MM.1S (cell line): ENCODE results near the gene EHF.

Experiments used
- DNase-seq: peaks from one replicate; pipeline ENCODE4 v3.0.0-alpha.2; 2015
- H2AFZ ChIP-seq: fragments of 300-600 bp; sonication (generic); 2 replicates; pipeline ENCODE4 v1.6.0; 2016; ENCODE audit warnings: antibody characterized with exemption, low read length
- H3F3A ChIP-seq: fragments of 300-600 bp; sonication (generic); 2 replicates; pipeline ENCODE4 v1.6.1; 2016; ENCODE audit warnings: mild to moderate bottlenecking, antibody characterized with exemption, low read length, moderate library complexity, mixed read lengths; ENCODE audit not compliant: insufficient read depth
- H3K27ac ChIP-seq: fragments of 300-600 bp; sonication (generic); 2 replicates; pipeline ENCODE4 v1.5.1; 2016; ENCODE audit warnings: mild to moderate bottlenecking, low read length
- H3K27me3 ChIP-seq: fragments of 300-600 bp; sonication (generic); replicated peaks from 2 replicates; pipeline ENCODE4 v1.6.0; 2016; ENCODE audit warnings: low read length; ENCODE audit not compliant: insufficient read depth
- H3K36me3 ChIP-seq: fragments of 300-600 bp; sonication (generic); replicated peaks from 2 replicates; pipeline ENCODE4 v1.6.1; 2016; ENCODE audit warnings: mild to moderate bottlenecking, low read length, mixed read lengths; ENCODE audit not compliant: insufficient read depth
- H3K4me1 ChIP-seq: fragments of 300-600 bp; sonication (generic); 2 replicates; pipeline ENCODE4 v1.6.1; 2016; ENCODE audit warnings: low read length, mixed read lengths
- H3K4me2 ChIP-seq: fragments of 300-600 bp; sonication (generic); 2 replicates; pipeline ENCODE4 v1.6.0; 2016; ENCODE audit warnings: low read depth, low read length
- H3K4me3 ChIP-seq: fragments of 300-600 bp; sonication (generic); 2 replicates; pipeline ENCODE4 v1.5.1; 2016; ENCODE audit warnings: low read length, mixed read lengths
- H3K79me2 ChIP-seq: fragments of 300-600 bp; sonication (generic); 2 replicates; pipeline ENCODE4 v1.6.1; 2016; ENCODE audit warnings: mixed run types, low read length, mixed read lengths
- H3K9ac ChIP-seq: fragments of 300-600 bp; sonication (generic); 2 replicates; pipeline ENCODE4 v1.6.1; 2016; ENCODE audit warnings: low read length, mixed read lengths
- H3K9me2 ChIP-seq: fragments of 300-600 bp; sonication (generic); replicated peaks from 2 replicates; pipeline ENCODE4 v1.6.1; 2016; ENCODE audit warnings: mild to moderate bottlenecking, low read length, mixed read lengths; ENCODE audit not compliant: insufficient read depth
- H3K9me3 ChIP-seq: fragments of 300-600 bp; sonication (generic); replicated peaks from 2 replicates; pipeline ENCODE4 v1.6.1; 2016; ENCODE audit warnings: mild to moderate bottlenecking, low read length, mixed read lengths; ENCODE audit not compliant: insufficient read depth
- H4K20me1 ChIP-seq: fragments of 300-600 bp; sonication (generic); 2 replicates; pipeline ENCODE4 v1.6.1; 2016; ENCODE audit warnings: mild to moderate bottlenecking, low read length, moderate library complexity, mixed read lengths; ENCODE audit not compliant: insufficient read depth
- EZH2 ChIP-seq: fragments of 300-600 bp; sonication (generic); optimal IDR thresholded peaks from 2 replicates; pipeline ENCODE3; 2017; ENCODE audit warnings: low read depth, mild to moderate bottlenecking, antibody characterized with exemption, low read length, mixed read lengths
- EZH2phosphoT487 ChIP-seq: fragments of 300-600 bp; sonication (generic); IDR thresholded peaks from 2 replicates; pipeline ENCODE4 v1.6.1; 2018; ENCODE audit warnings: antibody characterized with exemption, low read length
- TF ChIP-seq, protein P1 (sequence below): fragments of 300-600 bp; sonication (generic); IDR thresholded peaks from 2 replicates; pipeline ENCODE4 v1.5.1; 2016; ENCODE audit warnings: antibody characterized with exemption, low read length, mixed read lengths

EHF gene

DNA sequence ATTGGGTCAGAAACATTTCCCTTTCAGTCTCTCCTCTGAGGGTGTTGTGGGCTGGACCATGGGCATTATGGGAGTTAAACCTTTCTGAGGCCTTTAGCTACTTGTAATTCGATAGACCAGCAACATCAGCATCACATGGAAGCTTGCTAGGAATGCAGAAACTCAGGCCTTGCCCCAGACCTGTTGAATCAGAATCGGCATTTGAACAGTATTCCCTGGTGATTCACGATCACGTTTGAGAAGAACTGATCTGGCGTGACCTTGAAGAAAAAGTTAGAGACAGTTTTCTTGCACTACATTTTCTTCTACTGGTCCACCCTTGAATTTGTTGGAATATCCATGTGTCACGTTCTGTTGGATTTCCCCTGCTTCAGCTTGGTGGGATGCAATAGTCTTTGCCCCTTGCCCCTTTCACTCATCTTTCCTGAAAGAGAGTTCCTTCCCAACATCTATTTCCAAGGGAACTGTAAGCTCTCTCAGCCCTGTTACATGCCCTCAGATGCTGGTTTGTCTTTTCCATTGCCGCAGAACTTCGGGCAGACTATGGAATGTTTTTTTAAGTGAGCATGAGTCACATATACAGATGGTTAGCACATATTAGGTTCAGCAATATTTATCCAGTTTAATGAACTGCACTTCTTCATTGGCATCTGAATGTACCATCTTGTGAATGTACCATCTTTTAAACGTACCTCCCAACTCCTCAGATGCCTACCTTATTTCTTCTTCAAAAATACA, 23.9 kb downstream of the EHF start:
- no peaks in the 10 kb centered on the region for H3K9me3 ChIP-seq
- no peaks in the 10 kb centered on the region for H3K36me3 ChIP-seq
- H2AFZ ChIP-seq = no peak overlapping the region
- TF ChIP-seq EZH2 (no peak), EZH2phosphoT487 (no peak)
- TF ChIP-seq, protein P1, sequence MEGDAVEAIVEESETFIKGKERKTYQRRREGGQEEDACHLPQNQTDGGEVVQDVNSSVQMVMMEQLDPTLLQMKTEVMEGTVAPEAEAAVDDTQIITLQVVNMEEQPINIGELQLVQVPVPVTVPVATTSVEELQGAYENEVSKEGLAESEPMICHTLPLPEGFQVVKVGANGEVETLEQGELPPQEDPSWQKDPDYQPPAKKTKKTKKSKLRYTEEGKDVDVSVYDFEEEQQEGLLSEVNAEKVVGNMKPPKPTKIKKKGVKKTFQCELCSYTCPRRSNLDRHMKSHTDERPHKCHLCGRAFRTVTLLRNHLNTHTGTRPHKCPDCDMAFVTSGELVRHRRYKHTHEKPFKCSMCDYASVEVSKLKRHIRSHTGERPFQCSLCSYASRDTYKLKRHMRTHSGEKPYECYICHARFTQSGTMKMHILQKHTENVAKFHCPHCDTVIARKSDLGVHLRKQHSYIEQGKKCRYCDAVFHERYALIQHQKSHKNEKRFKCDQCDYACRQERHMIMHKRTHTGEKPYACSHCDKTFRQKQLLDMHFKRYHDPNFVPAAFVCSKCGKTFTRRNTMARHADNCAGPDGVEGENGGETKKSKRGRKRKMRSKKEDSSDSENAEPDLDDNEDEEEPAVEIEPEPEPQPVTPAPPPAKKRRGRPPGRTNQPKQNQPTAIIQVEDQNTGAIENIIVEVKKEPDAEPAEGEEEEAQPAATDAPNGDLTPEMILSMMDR = no peak
- no peaks in the 10 kb centered on the region for H4K20me1 ChIP-seq
- no peak overlapping the region for H3K4me2 ChIP-seq
- H3K4me1 ChIP-seq = peaks cover 3% of the 10 kb centered on the region; the same call in 1 of the 2 replicates
- H3K9ac ChIP-seq = no peak overlapping the region
- H3F3A ChIP-seq = no peaks in the 10 kb centered on the region
- H3K27me3 ChIP-seq = no peaks in the 10 kb centered on the region
- H3K4me3 ChIP-seq = no peak overlapping the region
- no peaks in the 10 kb centered on the region for H3K9me2 ChIP-seq
- no peak overlapping the region for H3K27ac ChIP-seq
- DNase-seq = no peak
- no peaks in the 10 kb centered on the region for H3K79me2 ChIP-seq

DNA sequence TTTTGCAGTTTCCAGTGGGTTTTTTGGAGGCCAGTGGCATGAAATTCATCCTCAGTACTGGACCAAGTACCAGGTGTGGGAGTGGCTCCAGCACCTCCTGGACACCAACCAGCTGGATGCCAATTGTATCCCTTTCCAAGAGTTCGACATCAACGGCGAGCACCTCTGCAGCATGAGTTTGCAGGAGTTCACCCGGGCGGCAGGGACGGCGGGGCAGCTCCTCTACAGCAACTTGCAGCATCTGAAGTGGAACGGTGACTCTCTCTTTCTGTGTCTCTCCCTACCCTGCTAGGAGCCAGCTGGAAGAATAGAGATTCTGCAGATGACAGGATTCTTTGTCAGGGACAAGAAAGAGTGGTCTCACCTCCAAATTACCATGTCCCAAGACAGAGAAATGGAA, 25.5 kb downstream of the EHF start:
- Histone ChIP-seq H3K9me2 (no peaks in the 10 kb centered on the region), H3K4me3 (no peak overlapping the region), H3K4me2 (no peak overlapping the region), H4K20me1 (no peaks in the 10 kb centered on the region), H3K27ac (no peak overlapping the region), H3K36me3 (no peaks in the 10 kb centered on the region), H3K9me3 (no peaks in the 10 kb centered on the region), H3F3A (0 out of 2 replicates have a peak, but pooled peaks cover 4% of the 10 kb centered on the region), H3K27me3 (no peaks in the 10 kb centered on the region), H2AFZ (no peak overlapping the region), H3K9ac (no peak overlapping the region), H3K79me2 (no peaks in the 10 kb centered on the region), H3K4me1 (peaks cover 10% of the 10 kb centered on the region)
- no peak for DNase-seq
- TF ChIP-seq EZH2phosphoT487 (no peak), EZH2 (no peak)
- TF ChIP-seq, protein P1 = no peak

DNA sequence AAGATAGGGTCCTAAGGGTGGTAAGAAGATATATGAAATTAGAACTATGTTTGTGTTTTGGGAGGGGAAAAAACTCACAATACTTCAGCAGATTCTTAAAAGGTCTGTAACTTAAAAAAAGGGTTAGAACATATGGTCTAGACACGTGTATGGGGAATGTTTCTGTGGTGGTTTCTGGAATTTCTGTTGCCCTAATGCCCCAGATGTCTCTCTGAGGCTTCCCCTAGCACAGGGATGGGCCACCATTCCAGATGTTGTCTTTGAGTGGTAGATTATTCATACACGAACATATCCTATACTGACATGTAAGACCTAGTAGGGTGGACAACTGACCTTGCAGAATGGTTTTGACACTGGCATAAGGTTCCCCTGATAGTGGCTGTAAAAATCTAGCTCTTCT, 26.2 kb downstream of the EHF start:
- no peaks in the 10 kb centered on the region for H4K20me1 ChIP-seq
- no peaks in the 10 kb centered on the region for H3K9me3 ChIP-seq
- no peaks in the 10 kb centered on the region for H3K9me2 ChIP-seq
- no peak overlapping the region for H3K4me2 ChIP-seq
- no peaks in the 10 kb centered on the region for H3K79me2 ChIP-seq
- H3K4me1 ChIP-seq = peaks cover 11% of the 10 kb centered on the region
- H3K4me3 ChIP-seq = no peak overlapping the region
- H3K27ac ChIP-seq = no peak overlapping the region
- no peak overlapping the region for H3K9ac ChIP-seq
- H3F3A ChIP-seq = 0 out of 2 replicates have a peak, but pooled peaks cover 4% of the 10 kb centered on the region
- no peaks in the 10 kb centered on the region for H3K36me3 ChIP-seq
- H3K27me3 ChIP-seq = no peaks in the 10 kb centered on the region
- TF ChIP-seq, protein P1 = no peak
- TF ChIP-seq EZH2phosphoT487 (no peak), EZH2 (no peak)
- DNase-seq = no peak
- H2AFZ ChIP-seq = no peak overlapping the region
